Astrocyte (in vitro differentiated cells and primary cell): Measurements from ENCODE around the gene CTNND2. TPM values are rescaled to one million over a fixed set of nuclear protein-coding genes. Genes with fewer than 3 reads are reported as not detected.
"Not testable (repeated sequence)": the region's sequence is repeated elsewhere in the genome, so short reads cannot be mapped to it uniquely, and the experiment has no call there.

Experiments
- DNase-seq: peaks from one replicate; pipeline ENCODE4 v3.0.0-alpha.2; 2010; ENCODE audit warnings: low read depth
- FAIRE-seq: peaks from 2 replicates; lab custom pipeline; 2011; peaks lifted over from hg19 to GRCh38; lab: Jason Lieb, UNC
- H2AFZ ChIP-seq: 2 replicates; pipeline ENCODE4 v1.6.0; 2012; ENCODE audit warnings: low read depth, low read length, inconsistent platforms
- H3K27ac ChIP-seq: 2 replicates; pipeline ENCODE4 v1.5.1; 2011; ENCODE audit warnings: low read depth, low read length, inconsistent platforms
- H3K27me3 ChIP-seq: 2 replicates; pipeline ENCODE4 v1.6.0; 2011; ENCODE audit warnings: low read length, inconsistent platforms; ENCODE audit not compliant: insufficient read depth
- H3K36me3 ChIP-seq: 2 replicates; pipeline ENCODE4 v1.5.1; 2011; ENCODE audit warnings: low read length, inconsistent platforms; ENCODE audit not compliant: insufficient read depth
- H3K4me1 ChIP-seq: 2 replicates; pipeline ENCODE4 v1.5.1; 2011; ENCODE audit warnings: low read length, inconsistent platforms; ENCODE audit not compliant: insufficient read depth
- H3K4me2 ChIP-seq: 2 replicates; pipeline ENCODE4 v1.6.0; 2012; ENCODE audit warnings: low read length, inconsistent platforms
- H3K4me3 ChIP-seq: 2 replicates; pipeline ENCODE4 v1.5.1; 2011; ENCODE audit warnings: low read depth, mild to moderate bottlenecking, low read length, inconsistent platforms; ENCODE audit not compliant: insufficient read depth
- H3K79me2 ChIP-seq: 2 replicates; pipeline ENCODE4 v1.6.0; 2012; ENCODE audit warnings: mild to moderate bottlenecking, low read length, inconsistent platforms; ENCODE audit not compliant: insufficient read depth
- H3K9ac ChIP-seq: 2 replicates; pipeline ENCODE4 v1.6.0; 2012; ENCODE audit warnings: mild to moderate bottlenecking, low read length, inconsistent platforms
- H3K9me3 ChIP-seq: 2 replicates; pipeline ENCODE4 v1.5.1; 2012; ENCODE audit warnings: low read depth, mild to moderate bottlenecking, low read length, inconsistent platforms; ENCODE audit not compliant: insufficient read depth
- H4K20me1 ChIP-seq: 2 replicates; pipeline ENCODE4 v1.6.0; 2012; ENCODE audit warnings: low read length, inconsistent platforms; ENCODE audit not compliant: insufficient read depth
- H3K27ac Mint-ChIP-seq: one replicate; pipeline ENCODE4 v1.8.0; 2021; ENCODE audit warnings: mild to moderate bottlenecking, mixed read lengths; ENCODE audit not compliant: unreplicated experiment
- H3K27me3 Mint-ChIP-seq: one replicate; pipeline ENCODE4 v1.8.0; 2021; ENCODE audit warnings: low read depth, mixed read lengths; ENCODE audit not compliant: unreplicated experiment
- H3K36me3 Mint-ChIP-seq: one replicate; pipeline ENCODE4 v1.8.0; 2021; ENCODE audit warnings: low read depth, mixed read lengths; ENCODE audit not compliant: unreplicated experiment
- H3K4me1 Mint-ChIP-seq: one replicate; pipeline ENCODE4 v1.8.0; 2021; ENCODE audit warnings: low read depth, mixed read lengths; ENCODE audit not compliant: unreplicated experiment
- H3K4me3 Mint-ChIP-seq: one replicate; pipeline ENCODE4 v1.8.0; 2021; ENCODE audit warnings: mild to moderate bottlenecking, moderate library complexity, mixed read lengths; ENCODE audit not compliant: unreplicated experiment
- H3K9me3 Mint-ChIP-seq: one replicate; pipeline ENCODE4 v1.8.0; 2021; ENCODE audit warnings: mild to moderate bottlenecking, mixed read lengths; ENCODE audit not compliant: unreplicated experiment
- CTCF ChIP-seq: IDR thresholded peaks from 2 replicates; pipeline ENCODE4 v1.5.1; 2011; ENCODE audit warnings: low read depth, mild to moderate bottlenecking, inconsistent platforms, low read length, moderate library complexity; ENCODE audit not compliant: insufficient read depth
- EZH2 ChIP-seq: IDR thresholded peaks from 2 replicates; pipeline ENCODE4 v1.6.1; 2012; ENCODE audit warnings: mild to moderate bottlenecking, low read length, inconsistent platforms; ENCODE audit not compliant: insufficient read depth
- total RNA-seq: library from RNA; stranded (reverse); gene quantifications from 2 replicates; pipeline ENCODE4 v1.2.1, GENCODE V29; 2021

Gene CTNND2
- total RNA-seq, 1 donor from 2014 or later = 4.5 TPM

DNA sequence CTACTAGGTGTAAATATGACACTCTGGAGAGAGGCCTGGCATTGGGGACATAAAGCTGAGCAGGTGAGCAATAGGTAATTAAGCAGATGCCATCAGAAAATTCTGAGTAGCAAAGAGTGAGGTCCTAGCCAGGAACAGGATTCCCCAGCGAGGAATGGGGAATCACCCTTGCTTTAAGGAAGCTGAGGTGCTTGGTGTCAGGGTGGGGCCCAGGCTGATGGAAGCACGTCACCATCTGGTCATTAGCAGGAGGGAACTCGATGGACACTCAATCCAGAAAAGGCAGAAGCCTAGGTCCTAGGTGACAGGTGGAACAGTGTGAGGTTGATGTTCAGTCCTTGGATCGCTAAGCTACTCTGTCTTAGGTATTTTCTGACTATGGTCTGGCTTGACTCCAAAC lies 580.5 kb downstream of the CTNND2 start:
- no peaks in the 10 kb centered on the region for H3K36me3 Mint-ChIP-seq
- H3K27ac Mint-ChIP-seq = no peak overlapping the region
- no peaks in the 10 kb centered on the region for H3K27me3 ChIP-seq
- no peaks in the 10 kb centered on the region for H3K27me3 Mint-ChIP-seq
- H3K9me3 Mint-ChIP-seq = peaks cover 7% of the 10 kb centered on the region
- H3K4me3 ChIP-seq = no peak overlapping the region
- TF ChIP-seq EZH2 = no peak
- no peak for TF ChIP-seq CTCF
- H3K9ac ChIP-seq = no peak overlapping the region
- H3K4me1 Mint-ChIP-seq = peaks cover 5% of the 10 kb centered on the region
- H3K9me3 ChIP-seq = no peaks in the 10 kb centered on the region
- no peak for DNase-seq
- H3K4me1 ChIP-seq = no peaks in the 10 kb centered on the region
- no peak overlapping the region for H3K27ac ChIP-seq
- H3K4me3 Mint-ChIP-seq = no peak overlapping the region
- H2AFZ ChIP-seq = no peak overlapping the region
- no peaks in the 10 kb centered on the region for H4K20me1 ChIP-seq
- no peaks in the 10 kb centered on the region for H3K36me3 ChIP-seq
- no peak overlapping the region for H3K4me2 ChIP-seq
- no peak for FAIRE-seq
- H3K79me2 ChIP-seq = no peaks in the 10 kb centered on the region

DNA sequence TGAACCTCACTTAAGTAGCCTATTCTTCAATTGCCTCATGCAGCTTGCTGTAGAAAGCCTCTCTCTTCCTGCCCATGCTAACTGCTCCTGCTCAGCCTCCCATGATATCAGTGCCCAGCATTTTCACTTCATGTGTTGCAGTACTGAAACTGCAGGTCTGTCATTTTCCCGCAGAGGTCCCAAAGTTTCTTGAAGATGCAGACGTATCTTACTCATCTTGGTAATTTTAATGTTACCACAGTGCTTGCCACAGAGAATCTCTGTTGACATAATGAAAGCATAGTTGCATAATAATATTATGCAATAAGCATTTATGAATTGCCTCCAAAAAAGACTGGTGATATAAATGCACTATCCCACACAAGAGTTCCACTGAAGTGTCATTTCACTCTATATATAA lies 582.1 kb downstream of the CTNND2 start:
- Mint-ChIP-seq H3K27me3 (no peaks in the 10 kb centered on the region), H3K9me3 (peaks cover 8% of the 10 kb centered on the region), H3K36me3 (no peaks in the 10 kb centered on the region), H3K4me3 (no peak overlapping the region), H3K27ac (no peak overlapping the region), H3K4me1 (peaks cover 5% of the 10 kb centered on the region)
- Histone ChIP-seq H3K9ac (no peak overlapping the region), H3K9me3 (no peaks in the 10 kb centered on the region), H3K79me2 (no peaks in the 10 kb centered on the region), H3K4me1 (no peaks in the 10 kb centered on the region), H3K4me3 (no peak overlapping the region), H2AFZ (no peak overlapping the region), H3K4me2 (no peak overlapping the region), H3K27me3 (no peaks in the 10 kb centered on the region), H4K20me1 (no peaks in the 10 kb centered on the region), H3K27ac (no peak overlapping the region), H3K36me3 (no peaks in the 10 kb centered on the region)
- no peak for TF ChIP-seq EZH2
- no peak for TF ChIP-seq CTCF
- FAIRE-seq (no peak), DNase-seq (peak; percentile 22)

DNA sequence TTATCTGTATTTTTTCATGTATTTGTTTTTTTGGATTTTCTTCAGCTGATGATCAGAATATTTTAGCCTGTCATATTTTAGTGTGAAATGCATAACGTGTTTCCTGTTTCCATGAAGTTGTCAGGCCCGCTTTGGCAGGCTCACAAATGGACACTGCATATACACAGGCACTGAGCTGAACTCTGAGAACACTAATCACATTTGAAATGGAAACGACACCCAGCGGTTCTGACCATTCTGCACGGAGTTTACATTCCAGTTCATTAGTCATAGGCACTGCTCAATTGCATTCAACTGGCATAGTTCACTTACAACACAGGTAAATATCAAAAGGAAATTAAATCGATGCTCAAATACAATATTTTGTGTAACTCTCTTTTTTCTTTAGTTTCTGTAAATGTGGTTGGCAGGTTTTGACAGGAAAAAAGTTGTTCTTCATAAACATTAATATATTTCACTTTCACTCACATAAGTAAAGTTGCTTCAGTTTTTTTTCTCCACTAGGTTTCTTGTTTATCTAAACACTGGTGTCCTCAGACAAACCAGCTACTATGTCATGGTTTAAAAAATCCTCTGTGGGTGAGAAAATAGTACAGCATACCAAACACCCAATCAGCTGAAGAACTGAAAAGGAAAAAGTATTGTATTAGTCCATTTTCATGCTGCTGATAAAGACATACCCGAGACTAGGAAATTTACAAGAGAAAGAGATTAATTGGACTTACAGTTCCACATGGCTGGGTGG lies 584.2 kb downstream of the CTNND2 start:
- no peaks in the 10 kb centered on the region for H3K79me2 ChIP-seq
- TF ChIP-seq CTCF (no peak), EZH2 (no peak)
- FAIRE-seq = no peak

GRCh38 chr5:11313694-11314093 lies 590.6 kb downstream of the CTNND2 start:
- H3K27me3 ChIP-seq, H3K36me3 ChIP-seq, H3K9me3 Mint-ChIP-seq, FAIRE-seq, H4K20me1 ChIP-seq, H3K4me3 ChIP-seq, H3K9me3 ChIP-seq, H3K9ac ChIP-seq, H3K27me3 Mint-ChIP-seq, H3K4me1 Mint-ChIP-seq, H3K4me2 ChIP-seq, H3K4me3 Mint-ChIP-seq, H3K27ac Mint-ChIP-seq, DNase-seq, H3K36me3 Mint-ChIP-seq, H3K27ac ChIP-seq, H3K4me1 ChIP-seq, H3K79me2 ChIP-seq, H2AFZ ChIP-seq: not testable (repeated sequence)

More for the DNA sequence above, 584.2 kb downstream of the CTNND2 start:
- peaks cover 4% of the 10 kb centered on the region for H3K9me3 Mint-ChIP-seq
- peaks cover 4% of the 10 kb centered on the region for H3K4me1 Mint-ChIP-seq
- H3K4me3 Mint-ChIP-seq = no peak overlapping the region
- Histone ChIP-seq H3K27me3 (no peaks in the 10 kb centered on the region), H3K4me2 (no peak overlapping the region), H3K36me3 (no peaks in the 10 kb centered on the region), H4K20me1 (no peaks in the 10 kb centered on the region), H3K27ac (no peak overlapping the region), H2AFZ (no peak overlapping the region), H3K4me1 (no peaks in the 10 kb centered on the region), H3K9ac (no peak overlapping the region), H3K4me3 (no peak overlapping the region), H3K9me3 (no peaks in the 10 kb centered on the region)
- H3K36me3 Mint-ChIP-seq = no peaks in the 10 kb centered on the region
- H3K27ac Mint-ChIP-seq = no peak overlapping the region
- peak; percentile 61 for DNase-seq
- H3K27me3 Mint-ChIP-seq = no peaks in the 10 kb centered on the region
